ENCODE measurements around the gene STARD10.
A peak's percentile ranks its signal among the peaks of the same experiment; 100 is the strongest.
"Not testable (repeated sequence)": the region's sequence is repeated elsewhere in the genome, so short reads cannot be mapped to it uniquely, and the experiment has no call there.

STARD10 gene

DNA sequence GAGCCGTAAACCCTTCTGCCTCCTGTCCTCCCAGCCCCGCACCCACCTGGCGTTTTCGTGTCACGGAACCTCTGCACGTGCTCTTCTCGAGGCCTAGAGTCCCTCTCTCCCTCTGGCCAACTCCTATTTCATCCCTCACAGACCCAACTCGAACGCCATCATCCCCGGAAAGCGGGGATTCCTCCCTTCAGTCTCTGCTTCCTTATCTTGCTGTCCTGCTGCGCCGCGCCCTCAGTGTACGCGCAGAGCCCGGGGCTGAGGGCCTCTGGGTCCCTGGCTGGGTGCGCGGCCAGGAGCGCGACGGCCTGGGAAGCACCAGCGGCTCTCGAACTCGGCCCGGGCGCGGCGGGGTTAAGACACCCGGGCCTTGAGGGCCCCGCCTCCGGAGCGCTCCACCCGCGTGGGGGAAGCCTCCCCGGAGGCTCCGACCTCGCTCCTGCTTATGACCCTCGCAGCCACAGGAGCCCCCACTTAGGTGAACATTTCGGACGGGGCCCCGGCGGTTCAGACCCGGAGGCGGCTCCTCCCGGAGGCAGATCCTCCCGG lies 20.0 kb upstream of the STARD10 start:
- no peaks in the 10 kb centered on the region for H3K27me3 ChIP-seq (replicated peaks; ENCODE audit: control insufficient read depth, insufficient read depth, low read length)
- DNase-seq (ENCODE audit: extremely low read depth, insufficient read length): peak; percentile 91
- peak overlapping the region; percentile 96 for H3K4me3 ChIP-seq (replicated peaks; ENCODE audit: low read depth, low read length)
- TF ChIP-seq CTCF (IDR thresholded peaks at IDR 0.05; ENCODE audit: insufficient read depth, low read length, poor library complexity, severe bottlenecking): no peak
- H3K36me3 ChIP-seq (ENCODE audit: control insufficient read depth, insufficient read depth, low read length): peaks cover 15% of the 10 kb centered on the region

- peak overlapping the region; percentile 96 for H3K4me3 ChIP-seq (replicated peaks; ENCODE audit: low read depth, low read length)
- no peaks in the 10 kb centered on the region for H3K27me3 ChIP-seq (replicated peaks; ENCODE audit: control insufficient read depth, insufficient read depth, low read length)
- H3K36me3 ChIP-seq (ENCODE audit: control insufficient read depth, insufficient read depth, low read length): peaks cover 14% of the 10 kb centered on the region
- TF ChIP-seq CTCF (IDR thresholded peaks at IDR 0.05; ENCODE audit: insufficient read depth, low read length, poor library complexity, severe bottlenecking): peak; percentile 85
- DNase-seq (ENCODE audit: extremely low read depth, insufficient read length): peak; percentile 69
Measured at GRCh38 chr11:72812967-72813739, 19.3 kb upstream of the STARD10 start.

- no peak for TF ChIP-seq CTCF (IDR thresholded peaks at IDR 0.05; ENCODE audit: insufficient read depth, low read length, poor library complexity, severe bottlenecking)
- H3K36me3 ChIP-seq (ENCODE audit: control insufficient read depth, insufficient read depth, low read length): peaks cover 9% of the 10 kb centered on the region
- peak; percentile 48 for DNase-seq (ENCODE audit: extremely low read depth, insufficient read length)
- H3K27me3 ChIP-seq (replicated peaks; ENCODE audit: control insufficient read depth, insufficient read depth, low read length): no peaks in the 10 kb centered on the region
- H3K4me3 ChIP-seq (replicated peaks; ENCODE audit: low read depth, low read length): peak overlapping the region; percentile 96
Measured at GRCh38 chr11:72812604-72812966, 18.7 kb upstream of the STARD10 start.

GRCh38 chr11:72811686-72812085 lies 17.8 kb upstream of the STARD10 start:
- not testable (repeated sequence) for H3K36me3 ChIP-seq (ENCODE audit: control insufficient read depth, insufficient read depth, low read length); DNase-seq (ENCODE audit: extremely low read depth, insufficient read length); H3K27me3 ChIP-seq (replicated peaks; ENCODE audit: control insufficient read depth, insufficient read depth, low read length)
- H3K4me3 ChIP-seq (replicated peaks; ENCODE audit: low read depth, low read length): peak overlapping the region; percentile 35

DNA sequence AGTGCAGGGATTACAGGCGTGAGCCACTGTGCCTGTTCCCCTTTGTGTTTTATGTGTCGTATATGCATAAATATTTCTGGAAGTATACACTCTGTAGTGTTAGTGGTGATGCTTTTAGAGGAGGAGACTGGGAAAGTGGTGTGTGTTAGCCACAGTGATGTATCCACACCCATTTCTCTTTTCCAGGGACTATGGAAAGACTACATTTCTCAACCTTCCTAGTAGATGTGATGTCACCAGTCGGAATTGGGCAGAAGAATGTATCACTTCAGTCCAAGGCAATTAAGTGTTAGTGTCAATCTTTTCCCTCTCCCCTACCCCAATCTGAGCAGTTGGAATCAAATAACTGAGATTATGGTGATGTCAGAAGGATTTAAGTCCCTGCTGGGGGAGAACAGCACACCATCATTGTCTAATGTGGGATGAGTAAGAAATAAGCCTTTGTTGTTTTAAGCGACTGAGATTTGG lies 14.5 kb upstream of the STARD10 start:
- peaks cover 6% of the 10 kb centered on the region for H3K36me3 ChIP-seq (ENCODE audit: control insufficient read depth, insufficient read depth, low read length)
- H3K4me3 ChIP-seq (replicated peaks; ENCODE audit: low read depth, low read length): no peak overlapping the region
- no peaks in the 10 kb centered on the region for H3K27me3 ChIP-seq (replicated peaks; ENCODE audit: control insufficient read depth, insufficient read depth, low read length)
- no peak for DNase-seq (ENCODE audit: extremely low read depth, insufficient read length)
- TF ChIP-seq CTCF (IDR thresholded peaks at IDR 0.05; ENCODE audit: insufficient read depth, low read length, poor library complexity, severe bottlenecking): no peak

DNA sequence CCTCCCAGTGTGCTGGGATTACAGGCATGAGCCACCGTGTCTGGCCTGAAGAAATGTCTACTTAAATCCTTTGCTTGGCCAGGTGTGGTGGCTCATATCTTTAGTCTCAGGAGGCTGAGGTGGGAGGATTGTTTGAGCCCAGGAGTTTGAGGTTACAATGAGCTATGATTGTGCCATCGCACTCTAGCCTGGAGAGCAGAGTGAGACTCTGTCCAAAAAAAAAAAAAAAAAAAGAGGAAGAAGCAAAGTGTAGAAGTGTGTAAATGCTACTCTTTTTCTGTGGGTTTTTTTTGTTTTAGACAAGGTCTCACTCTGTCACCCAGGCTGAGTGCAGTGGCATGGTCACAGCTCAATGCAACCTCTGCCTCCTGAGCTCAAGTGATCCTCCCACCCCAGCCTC lies 13.9 kb upstream of the STARD10 start:
- Histone ChIP-seq H3K27me3 (replicated peaks; ENCODE audit: control insufficient read depth, insufficient read depth, low read length) (no peaks in the 10 kb centered on the region), H3K4me3 (replicated peaks; ENCODE audit: low read depth, low read length) (no peak overlapping the region), H3K36me3 (ENCODE audit: control insufficient read depth, insufficient read depth, low read length) (peaks cover 6% of the 10 kb centered on the region)
- TF ChIP-seq CTCF (IDR thresholded peaks at IDR 0.05; ENCODE audit: insufficient read depth, low read length, poor library complexity, severe bottlenecking): no peak
- DNase-seq (ENCODE audit: extremely low read depth, insufficient read length): no peak

Data from GM06990 (cell line).